GM12874 (cell line): ENCODE results near the gene NRIP3.

Experiments
- TF ChIP-seq, protein P1 (sequence below): IDR thresholded peaks from 2 replicates; pipeline ENCODE4 v1.5.1; 2011; ENCODE audit warnings: low read depth, mild to moderate bottlenecking, control low read depth, low read length, moderate library complexity; ENCODE audit not compliant: insufficient read depth

The NRIP3 gene

DNA sequence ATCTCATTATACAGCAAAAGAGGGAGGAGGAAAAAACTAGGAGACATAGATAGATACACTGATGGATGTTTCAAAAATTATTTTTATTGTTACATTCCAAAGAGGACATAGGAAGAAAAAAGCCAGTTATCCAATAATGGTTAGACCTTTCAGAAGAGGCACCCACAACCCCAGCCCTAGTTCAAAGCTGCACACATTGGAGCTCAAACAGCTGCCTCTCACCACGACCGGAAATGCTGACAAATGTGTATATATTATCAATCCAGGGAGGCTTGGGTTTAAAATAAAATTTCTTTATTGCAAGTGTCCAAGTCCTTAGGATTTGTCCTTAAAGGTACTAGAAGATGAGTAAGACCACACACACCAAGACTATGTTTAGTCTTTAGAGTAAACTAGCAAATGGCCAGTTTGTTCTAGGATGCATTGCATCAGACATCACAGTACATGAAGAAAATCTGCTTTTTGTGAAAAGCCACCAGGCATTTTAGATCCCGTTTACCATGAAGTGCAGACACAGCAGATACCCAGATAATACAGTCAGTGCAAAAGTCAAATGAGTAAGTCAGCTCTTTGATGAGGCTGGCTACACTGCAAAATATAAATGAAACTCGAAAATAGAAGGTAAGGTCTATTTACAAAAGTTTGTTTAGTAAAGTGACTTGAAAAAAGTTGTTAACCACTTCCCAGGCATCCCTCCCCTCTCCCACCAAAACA, 56.4 kb downstream of the NRIP3 start:
- TF ChIP-seq, protein P1, sequence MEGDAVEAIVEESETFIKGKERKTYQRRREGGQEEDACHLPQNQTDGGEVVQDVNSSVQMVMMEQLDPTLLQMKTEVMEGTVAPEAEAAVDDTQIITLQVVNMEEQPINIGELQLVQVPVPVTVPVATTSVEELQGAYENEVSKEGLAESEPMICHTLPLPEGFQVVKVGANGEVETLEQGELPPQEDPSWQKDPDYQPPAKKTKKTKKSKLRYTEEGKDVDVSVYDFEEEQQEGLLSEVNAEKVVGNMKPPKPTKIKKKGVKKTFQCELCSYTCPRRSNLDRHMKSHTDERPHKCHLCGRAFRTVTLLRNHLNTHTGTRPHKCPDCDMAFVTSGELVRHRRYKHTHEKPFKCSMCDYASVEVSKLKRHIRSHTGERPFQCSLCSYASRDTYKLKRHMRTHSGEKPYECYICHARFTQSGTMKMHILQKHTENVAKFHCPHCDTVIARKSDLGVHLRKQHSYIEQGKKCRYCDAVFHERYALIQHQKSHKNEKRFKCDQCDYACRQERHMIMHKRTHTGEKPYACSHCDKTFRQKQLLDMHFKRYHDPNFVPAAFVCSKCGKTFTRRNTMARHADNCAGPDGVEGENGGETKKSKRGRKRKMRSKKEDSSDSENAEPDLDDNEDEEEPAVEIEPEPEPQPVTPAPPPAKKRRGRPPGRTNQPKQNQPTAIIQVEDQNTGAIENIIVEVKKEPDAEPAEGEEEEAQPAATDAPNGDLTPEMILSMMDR, result no peak

DNA sequence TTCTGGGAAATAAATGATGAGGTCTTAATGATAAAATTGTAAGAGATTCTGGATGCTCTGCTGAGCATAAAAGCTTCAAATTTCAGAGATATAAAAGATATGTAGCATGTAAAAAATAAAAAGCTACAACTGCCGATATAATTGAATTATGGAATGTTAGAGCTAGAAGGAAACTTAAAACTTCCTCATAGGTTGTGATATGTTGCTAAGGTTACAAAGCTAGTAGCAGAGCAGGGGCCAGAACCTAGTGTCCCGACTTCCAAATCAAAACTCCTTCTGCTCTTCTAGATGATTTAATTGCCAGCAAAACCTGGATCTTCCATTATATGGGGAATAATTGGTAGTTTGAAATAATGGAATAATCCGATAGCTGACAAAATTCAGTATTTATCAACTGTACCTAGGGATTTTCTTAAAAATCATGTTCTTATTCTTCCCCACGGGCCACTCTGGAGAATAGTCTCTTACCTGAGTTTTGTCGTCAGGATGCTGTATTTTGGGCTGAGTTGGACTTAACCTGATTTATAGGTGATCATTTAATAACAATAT, 61.2 kb downstream of the NRIP3 start, which contains the start of gene ASCL3:
ASCL3 (minus strand) TSS at position 499 of the 549 bp plus-strand sequence. CDS start 4,855 bp downstream, outside the sequence.
- TF ChIP-seq, protein P1, result no peak

DNA sequence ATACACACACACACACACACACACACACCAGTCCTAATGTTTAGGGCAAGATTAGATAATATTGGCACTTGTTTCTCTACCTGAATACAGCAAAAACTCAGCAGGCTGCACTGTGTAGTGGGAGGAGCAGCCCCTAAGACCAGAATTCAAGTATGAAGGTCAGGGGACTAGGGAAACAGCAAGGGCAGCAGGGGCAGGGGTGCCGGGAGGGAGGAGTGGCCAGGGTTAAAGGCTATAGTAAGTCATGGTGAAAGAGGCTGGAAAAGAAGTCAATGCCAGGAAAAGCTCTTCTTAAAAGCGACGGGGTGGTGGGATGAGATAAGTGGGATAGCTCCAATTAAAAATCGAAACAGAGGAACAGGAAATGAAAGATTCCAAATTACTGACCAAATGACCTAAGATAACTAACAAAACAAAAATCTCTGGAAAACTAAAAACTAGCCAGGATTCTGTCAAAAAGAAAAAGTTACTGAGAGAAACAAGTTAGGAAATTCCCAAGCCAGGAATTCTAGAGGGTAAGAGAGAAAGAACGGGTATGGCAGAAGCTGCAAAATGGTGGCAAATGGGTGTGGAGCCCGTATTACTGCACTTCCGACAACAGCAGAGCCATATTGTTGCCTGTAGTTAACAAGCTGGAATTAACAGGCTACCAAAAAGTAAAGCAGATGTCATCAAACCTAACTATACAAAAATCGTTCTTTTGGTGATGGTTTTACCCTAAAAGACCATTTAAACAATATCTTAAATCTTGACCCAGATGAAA, 62.3 kb downstream of the NRIP3 start:
- TF ChIP-seq, protein P1, result no peak

DNA sequence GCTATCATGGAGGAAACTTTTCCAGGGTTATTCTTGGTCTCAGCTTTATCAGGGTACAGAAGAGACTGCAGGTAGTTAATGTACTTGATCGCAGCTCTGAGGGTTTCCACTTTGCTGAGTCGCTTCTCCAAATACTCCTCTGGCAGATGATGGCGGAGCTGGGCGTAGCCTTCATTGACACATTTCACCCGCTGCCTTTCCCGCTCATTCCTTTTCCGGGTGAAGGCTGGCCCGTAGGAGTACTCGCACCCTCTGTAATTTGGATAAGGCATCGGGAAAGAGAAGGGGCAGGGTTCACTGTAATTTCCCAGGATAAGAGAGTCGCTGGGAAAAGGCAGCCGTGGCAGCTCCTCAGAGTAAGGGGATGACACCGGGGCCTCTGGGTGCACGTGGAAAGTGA, 66.1 kb downstream of the NRIP3 start:
- TF ChIP-seq, protein P1, result no peak

DNA sequence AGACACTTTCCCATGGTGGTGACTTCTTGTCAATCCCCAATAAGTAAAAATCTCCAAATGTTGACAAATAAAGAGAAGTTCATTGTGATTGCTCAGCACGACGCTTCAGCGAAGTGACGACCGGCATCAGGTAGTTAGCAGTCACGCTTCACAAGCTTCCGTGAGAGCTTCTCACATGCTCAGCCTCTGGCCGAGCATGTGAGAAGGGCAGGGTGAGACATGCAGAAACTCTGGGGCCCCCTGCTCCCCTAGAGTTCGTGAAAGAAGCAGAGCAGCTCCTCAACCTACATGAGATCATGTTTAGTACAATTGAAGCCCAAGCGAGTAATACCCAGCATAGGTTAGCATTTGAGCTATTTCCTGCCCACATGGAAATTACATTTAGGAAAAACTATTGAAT, 66.6 kb downstream of the NRIP3 start:
- TF ChIP-seq, protein P1, result no peak

DNA sequence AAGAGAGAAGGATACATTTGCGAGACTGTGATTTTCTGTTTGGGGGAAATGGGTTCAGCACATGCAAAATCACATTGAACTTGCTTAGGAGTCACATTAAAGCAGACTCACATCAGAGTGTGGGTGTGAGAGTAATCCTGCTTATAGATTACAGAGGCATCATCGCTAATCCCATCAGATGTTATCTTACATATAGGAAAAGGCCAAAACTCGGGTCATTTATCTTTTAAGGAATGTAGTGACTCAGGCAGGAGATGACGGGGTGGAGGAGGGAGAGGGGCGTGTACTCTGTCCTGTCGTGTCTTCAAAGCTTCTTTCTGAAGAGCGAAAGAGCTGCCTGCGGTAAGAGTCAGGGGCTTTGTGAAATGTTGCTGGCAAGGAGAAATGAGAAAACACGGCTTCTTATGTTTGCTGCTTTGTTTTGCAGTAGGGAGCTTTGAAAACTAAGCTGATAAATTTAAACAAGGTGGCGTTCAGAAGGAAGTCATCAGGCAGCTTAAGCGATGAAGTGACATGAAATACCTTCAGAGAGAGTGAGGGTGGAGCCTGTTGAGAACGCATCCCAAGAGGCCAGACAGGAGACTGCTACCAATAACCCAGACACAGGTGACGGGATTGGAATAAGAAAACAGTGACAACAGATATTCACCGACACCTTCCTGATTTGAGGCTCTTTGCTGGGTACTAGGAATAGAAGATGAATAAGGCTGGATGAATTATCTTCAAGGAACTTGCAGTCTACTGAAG, 68.9 kb downstream of the NRIP3 start:
- TF ChIP-seq, protein P1, result no peak

DNA sequence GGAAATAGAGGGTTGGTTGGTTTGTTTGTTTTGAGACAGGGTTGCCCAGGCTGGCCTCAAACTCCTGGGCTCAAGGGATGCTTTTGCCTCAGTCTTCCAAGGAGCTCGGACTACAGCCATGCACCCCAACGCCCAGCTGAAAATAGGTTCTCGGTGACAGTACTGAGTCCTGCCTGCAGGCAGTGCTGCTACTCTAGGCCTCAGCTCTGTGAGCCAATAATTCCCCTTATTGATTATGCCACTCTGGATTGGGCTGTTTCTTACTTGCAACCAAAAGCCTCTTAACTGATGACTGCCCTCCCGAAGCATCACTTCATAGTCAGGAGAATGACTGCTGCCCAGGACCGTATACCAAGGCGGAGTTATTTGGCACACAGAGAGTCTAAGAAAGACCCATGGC, 69.9 kb downstream of the NRIP3 start:
- TF ChIP-seq, protein P1, result no peak
